HepG2 (cell line): ENCODE data around the gene SLC45A3. TPM values are rescaled to one million over a fixed set of nuclear protein-coding genes. Genes with fewer than 3 reads are reported as not detected.

Experiments used
- ATAC-seq: fragments of 200-7000 bp; cut with Tn5 transposase; 3 replicates; pipeline ENCODE4 v1.9.1; 2020; ENCODE audit warnings: mild to moderate bottlenecking, moderate library complexity
- BruUV-seq: library from RNA; stranded (reverse); fragments of 400-500 nt; replicated peaks from 2 replicates; lab custom pipeline; 2021; lab: Mats Ljungman, UMichigan
- CTCF ChIA-PET: fragments of 300-600 bp; formaldehyde crosslinking; extraction: SDS; loops from one replicate; lab custom pipeline; 2021; ENCODE audit warnings: low total read pairs, inconsistent platforms, low intra/inter-chr PET ratio; lab: Yijun Ruan, JAX
- POLR2A ChIA-PET: fragments of 350-600 bp; sonication (Branson Sonifier 250); formaldehyde crosslinking; loops from one replicate; lab custom pipeline; 2020; ENCODE audit warnings: antibody characterized with exemption, inconsistent platforms; lab: Yijun Ruan, JAX
- DNase-seq: peaks from one replicate; pipeline ENCODE4 v3.0.0-alpha.2; 2015; ENCODE audit warnings: low spot score
- FAIRE-seq: peaks from 3 replicates; lab custom pipeline; 2011; peaks lifted over from hg19 to GRCh38; lab: Jason Lieb, UNC
- H2AFZ ChIP-seq: one replicate; pipeline ENCODE4 v1.6.1; 2011; ENCODE audit warnings: low read length, inconsistent platforms
- H3K27ac ChIP-seq: fragments of 300-600 bp; 3 replicates; pipeline ENCODE4 v1.8.0; 2011; ENCODE audit warnings: mixed run types, mild to moderate bottlenecking, mixed read lengths, low read length, inconsistent platforms; ENCODE audit not compliant: insufficient read depth; ENCODE audit errors: extremely low read length
- H3K27me3 ChIP-seq, 2 experiments: fragments of 200-600 bp in 1 of 2; 2 replicates in 1 of 2; 3 replicates in 1 of 2; pipeline versions ENCODE4 v1.6.0 to v1.8.0; 2011; ENCODE audit warnings: low read length in 2 of 2, mild to moderate bottlenecking in 2 of 2, moderate library complexity in 2 of 2, inconsistent platforms in 1 of 2; ENCODE audit not compliant: insufficient read depth in 2 of 2, control insufficient read depth in 1 of 2
- H3K36me3 ChIP-seq, 2 experiments: fragments of 200-600 bp in 1 of 2; replicated peaks in 1 of 2; 2 replicates in 1 of 2; 3 replicates in 1 of 2; pipeline versions ENCODE4 v1.5.1 to v1.8.0; 2011; ENCODE audit warnings: low read length in 2 of 2, inconsistent platforms in 1 of 2; ENCODE audit not compliant: insufficient read depth in 2 of 2, control insufficient read depth in 1 of 2
- H3K4me1 ChIP-seq: 2 replicates; pipeline ENCODE4 v1.5.1; 2012; ENCODE audit warnings: low read length, inconsistent platforms; ENCODE audit not compliant: insufficient read depth
- H3K4me2 ChIP-seq: 2 replicates; pipeline ENCODE4 v1.6.0; 2011; ENCODE audit warnings: low read depth, low read length, inconsistent platforms
- H3K4me3 ChIP-seq, 3 experiments: fragments of 200-600 bp in 1 of 3; sonication (generic), shearing (Covaris generic) in 1 of 3; replicated peaks in 1 of 3; 2 replicates each; pipeline ENCODE4 v1.5.1; 2011 to 2016; ENCODE audit warnings: low read length in 3 of 3, inconsistent platforms in 2 of 3, low read depth in 2 of 3, mild to moderate bottlenecking in 2 of 3, control low read depth in 1 of 3, mixed read lengths in 1 of 3; ENCODE audit not compliant: insufficient read depth in 1 of 3
- H3K79me2 ChIP-seq: one replicate; pipeline ENCODE4 v1.6.1; 2011; ENCODE audit warnings: low read length, inconsistent platforms; ENCODE audit not compliant: insufficient read depth
- H3K9ac ChIP-seq: 2 replicates; pipeline ENCODE4 v1.6.0; 2011; ENCODE audit warnings: mild to moderate bottlenecking, low read depth, low read length, inconsistent platforms; ENCODE audit not compliant: insufficient read depth
- H3K9me3 ChIP-seq: 2 replicates; pipeline ENCODE4 v1.5.1; 2012; ENCODE audit warnings: mild to moderate bottlenecking, low read length
- H4K20me1 ChIP-seq: 2 replicates; pipeline ENCODE4 v1.6.0; 2011; ENCODE audit warnings: inconsistent platforms, mild to moderate bottlenecking, low read length, moderate library complexity; ENCODE audit not compliant: insufficient read depth
- FLYWCH1 ChIP-seq: sonication (generic); formaldehyde crosslinking; IDR thresholded peaks from 2 replicates; pipeline ENCODE4 v1.8.1; 2023; ENCODE audit warnings: mild to moderate bottlenecking, missing genetic modification reagents
- FOSL1 ChIP-seq: sonication (generic); formaldehyde crosslinking; IDR thresholded peaks from 2 replicates; pipeline ENCODE4 v1.9.0; 2021; ENCODE audit warnings: missing genetic modification reagents, borderline replicate concordance
- MTF1 ChIP-seq: sonication (generic); formaldehyde crosslinking; IDR thresholded peaks from 2 replicates; pipeline ENCODE4 v1.5.0; 2020; ENCODE audit warnings: missing genetic modification reagents
- ZNF205 ChIP-seq: IDR thresholded peaks from 2 replicates; pipeline ENCODE4 v1.6.1; 2018; ENCODE audit warnings: missing biosample characterization, missing genetic modification reagents
- ZNF350 ChIP-seq: sonication (generic); formaldehyde crosslinking; IDR thresholded peaks from 2 replicates; pipeline ENCODE4 v1.4.0; 2020; ENCODE audit warnings: mild to moderate bottlenecking, low read depth, missing genetic modification reagents, borderline replicate concordance
- ZNF605 ChIP-seq: sonication (generic); formaldehyde crosslinking; IDR thresholded peaks from 2 replicates; pipeline ENCODE4 v1.8.0; 2022; ENCODE audit warnings: mild to moderate bottlenecking, missing genetic modification reagents
- ZNF720 ChIP-seq: sonication (generic); formaldehyde crosslinking; IDR thresholded peaks from 2 replicates; pipeline ENCODE4 v1.4.0; 2020; ENCODE audit warnings: missing genetic modification reagents
- ZSCAN21 ChIP-seq: sonication (generic); formaldehyde crosslinking; IDR thresholded peaks from 2 replicates; pipeline ENCODE4 v1.8.0; 2022; ENCODE audit warnings: mild to moderate bottlenecking, missing genetic modification reagents, moderate library complexity, borderline replicate concordance
- WGBS: methylation state at CpG from one replicate; pipeline ENCODE4 v1.1.6; 2017; ENCODE audit warnings: low lambda C conversion rate; 5-methylcytosine and 5-hydroxymethylcytosine counted together
- in situ Hi-C: cut with HindIII; loops from 2 replicates; pipeline ENCODE4 v1.10.0; 2017; ENCODE audit warnings: low pct_unique_long_range_greater_than_20kb; ENCODE audit not compliant: extremely low pct_ligation_motif_present
- intact Hi-C: fragments of 100-400 bp; cut with micrococcal nuclease; formaldehyde crosslinking; loops from one replicate; pipeline ENCODE4 v1.10.0; 2022; ENCODE audit not compliant: unreplicated experiment
- polyA plus RNA-seq, 8 experiments: library from polyadenylated mRNA; depleted of rRNA in 3 of 8; stranded (reverse) in 7 of 8; unstranded in 1 of 8; fragments of >200 nt; fragmentation: Illumina TruSeq in 4 of 8; extraction: Trizol in 4 of 8; gene quantifications; 2 replicates each; pipeline versions ENCODE4 v1.2.1 to v1.2.3, GENCODE V29; 2011 to 2016; ENCODE audit warnings: low read depth in 4 of 8, missing spikeins in 1 of 8, mixed read lengths in 1 of 8; ENCODE audit not compliant: insufficient read depth in 1 of 8
- total RNA-seq, 5 experiments: library from RNA; depleted of rRNA; stranded (reverse); fragments of >200 nt; fragmentation: Illumina TruSeq; extraction: Trizol; gene quantifications; 2 replicates each; pipeline ENCODE4 v1.2.3, GENCODE V29; 2016; ENCODE audit warnings: low read depth in 1 of 5
- TF ChIP-seq, protein P1 (sequence below): sonication (generic); formaldehyde crosslinking; IDR thresholded peaks from 2 replicates; pipeline ENCODE4 v1.8.0; 2022; ENCODE audit warnings: low read depth, missing genetic modification reagents
- TF ChIP-seq, protein P2 (sequence below): sonication (generic); formaldehyde crosslinking; IDR thresholded peaks from 2 replicates; pipeline ENCODE4 v1.5.1; 2020; ENCODE audit warnings: missing genetic modification reagents, mild to moderate bottlenecking, borderline replicate concordance
- TF ChIP-seq, protein P3 (sequence below): sonication (generic); formaldehyde crosslinking; IDR thresholded peaks from 2 replicates; pipeline ENCODE4 v1.4.0; 2020; ENCODE audit warnings: mild to moderate bottlenecking, low read depth, missing genetic modification reagents
- TF ChIP-seq, protein P4 (sequence below): sonication (generic); formaldehyde crosslinking; IDR thresholded peaks from 2 replicates; pipeline ENCODE4 v1.4.0; 2020; ENCODE audit warnings: mild to moderate bottlenecking, missing genetic modification reagents

Gene SLC45A3
- total and polyA plus RNA-seq, 2 of the 13 experiments (the other 11 are each of a cell fraction or from before 2014, with no cell fraction given), result 3.4 to 4.1 TPM

DNA sequence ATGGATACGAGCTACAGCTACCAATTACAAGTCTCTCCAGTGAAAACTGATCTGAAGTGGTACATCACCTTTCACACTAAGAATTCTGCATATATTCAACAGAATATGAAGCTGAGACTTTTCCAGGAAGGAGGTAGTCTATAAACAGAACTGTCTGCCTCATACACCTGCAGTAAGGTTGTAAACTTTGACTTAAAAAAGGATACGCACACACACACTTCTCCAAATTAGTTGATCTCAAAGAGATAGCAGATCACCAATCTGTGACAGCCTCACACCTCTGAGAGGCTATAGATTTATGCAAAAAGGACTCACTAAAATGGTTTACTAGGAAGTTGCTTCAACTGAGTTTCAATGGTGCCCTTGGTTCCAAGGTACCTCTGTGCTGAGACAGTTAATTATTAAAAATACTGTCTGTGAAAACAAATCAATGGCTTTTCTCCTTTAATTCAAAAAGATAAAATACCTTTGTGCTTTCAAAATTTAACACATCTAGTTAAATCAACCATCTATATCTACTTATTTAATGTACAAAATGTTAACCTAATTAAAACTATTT is 66.4 kb downstream of the SLC45A3 start:
- DNase-seq (no peak), ATAC-seq (no peak), FAIRE-seq (no peak)
- Histone ChIP-seq H3K9me3 (no peaks in the 10 kb centered on the region), H3K4me3 (no peak overlapping the region), H3K27ac (no peak overlapping the region), H4K20me1 (no peaks in the 10 kb centered on the region), H3K9ac (no peak overlapping the region), H3K4me1 (peaks cover 41% of the 10 kb centered on the region), H3K4me2 (no peak overlapping the region), H3K36me3 (peaks cover 10 to 50% of the 10 kb centered on the region in 2 experiments), H3K79me2 (peaks cover 9% of the 10 kb centered on the region), H3K27me3 (no peaks in the 10 kb centered on the region), H2AFZ (no peak overlapping the region)
- intact Hi-C loops, result no loop called here
- in situ Hi-C loops, result no loop called here
- no TSS peak for BruUV-seq
- POLR2A ChIA-PET, result no interaction called here
- 90% methylated on average over 2 of the region's 2 CpGs for WGBS
- CTCF ChIA-PET, result no interaction called here
- TF ChIP-seq ZSCAN21 (CRISPR knock-in tag), result no peak

DNA sequence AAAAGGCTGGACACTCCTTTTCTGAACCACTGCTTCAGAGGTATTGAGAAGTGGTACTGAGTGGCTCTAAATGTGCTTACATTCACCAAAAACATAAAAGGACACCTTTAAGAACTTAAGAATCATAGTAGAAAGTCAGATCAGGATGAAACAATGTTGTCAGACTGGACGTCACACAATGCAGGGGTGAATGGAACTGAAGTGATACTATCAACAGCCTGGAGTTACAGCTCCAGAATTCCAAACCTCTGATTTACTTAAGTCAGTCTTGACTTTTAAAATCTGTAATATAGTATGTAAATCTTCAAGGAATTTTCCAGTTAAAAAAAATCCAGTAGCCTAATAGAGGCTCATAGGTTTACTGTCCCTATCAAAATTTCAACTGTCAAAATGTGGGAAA is 67.8 kb downstream of the SLC45A3 start:
- intact Hi-C loops, result no loop called here
- DNase-seq (no peak), ATAC-seq (no peak), FAIRE-seq (no peak)
- Histone ChIP-seq H3K79me2 (peaks cover 9% of the 10 kb centered on the region), H3K4me1 (peaks cover 39% of the 10 kb centered on the region), H3K27ac (no peak overlapping the region), H3K27me3 (no peaks in the 10 kb centered on the region), H3K9ac (no peak overlapping the region), H4K20me1 (no peaks in the 10 kb centered on the region), H2AFZ (no peak overlapping the region), H3K36me3 (peaks cover 6 to 52% of the 10 kb centered on the region in 2 experiments), H3K9me3 (no peaks in the 10 kb centered on the region), H3K4me3 (no peak overlapping the region), H3K4me2 (no peak overlapping the region)
- ChIA-PET POLR2A (interaction anchor here (1.3 kb wide), 1 partner anchor 12 kb away, joined by 3 read pairs; no protein-coding TSS in a partner anchor), CTCF (no interaction called here)
- BruUV-seq, result no TSS peak
- 100% methylated on average over 1 of the region's 1 CpG for WGBS
- in situ Hi-C loops, result no loop called here
- TF ChIP-seq, protein P1, sequence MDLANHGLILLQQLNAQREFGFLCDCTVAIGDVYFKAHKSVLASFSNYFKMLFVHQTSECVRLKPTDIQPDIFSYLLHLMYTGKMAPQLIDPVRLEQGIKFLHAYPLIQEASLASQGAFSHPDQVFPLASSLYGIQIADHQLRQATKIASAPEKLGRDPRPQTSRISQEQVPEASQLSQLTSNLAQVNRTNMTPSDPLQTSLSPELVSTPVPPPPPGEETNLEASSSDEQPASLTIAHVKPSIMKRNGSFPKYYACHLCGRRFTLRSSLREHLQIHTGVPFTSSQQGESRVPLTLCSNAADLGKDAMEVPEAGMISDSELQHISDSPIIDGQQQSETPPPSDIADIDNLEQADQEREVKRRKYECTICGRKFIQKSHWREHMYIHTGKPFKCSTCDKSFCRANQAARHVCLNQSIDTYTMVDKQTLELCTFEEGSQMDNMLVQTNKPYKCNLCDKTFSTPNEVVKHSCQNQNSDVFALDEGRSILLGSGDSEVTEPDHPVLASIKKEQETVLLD, result no peak
- no peak for TF ChIP-seq ZNF205 (CRISPR knock-in tag)
- TF ChIP-seq ZNF720 (CRISPR knock-in tag), result no peak
- TF ChIP-seq, protein P2, sequence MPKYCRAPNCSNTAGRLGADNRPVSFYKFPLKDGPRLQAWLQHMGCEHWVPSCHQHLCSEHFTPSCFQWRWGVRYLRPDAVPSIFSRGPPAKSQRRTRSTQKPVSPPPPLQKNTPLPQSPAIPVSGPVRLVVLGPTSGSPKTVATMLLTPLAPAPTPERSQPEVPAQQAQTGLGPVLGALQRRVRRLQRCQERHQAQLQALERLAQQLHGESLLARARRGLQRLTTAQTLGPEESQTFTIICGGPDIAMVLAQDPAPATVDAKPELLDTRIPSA, result no peak
- TF ChIP-seq, protein P3, sequence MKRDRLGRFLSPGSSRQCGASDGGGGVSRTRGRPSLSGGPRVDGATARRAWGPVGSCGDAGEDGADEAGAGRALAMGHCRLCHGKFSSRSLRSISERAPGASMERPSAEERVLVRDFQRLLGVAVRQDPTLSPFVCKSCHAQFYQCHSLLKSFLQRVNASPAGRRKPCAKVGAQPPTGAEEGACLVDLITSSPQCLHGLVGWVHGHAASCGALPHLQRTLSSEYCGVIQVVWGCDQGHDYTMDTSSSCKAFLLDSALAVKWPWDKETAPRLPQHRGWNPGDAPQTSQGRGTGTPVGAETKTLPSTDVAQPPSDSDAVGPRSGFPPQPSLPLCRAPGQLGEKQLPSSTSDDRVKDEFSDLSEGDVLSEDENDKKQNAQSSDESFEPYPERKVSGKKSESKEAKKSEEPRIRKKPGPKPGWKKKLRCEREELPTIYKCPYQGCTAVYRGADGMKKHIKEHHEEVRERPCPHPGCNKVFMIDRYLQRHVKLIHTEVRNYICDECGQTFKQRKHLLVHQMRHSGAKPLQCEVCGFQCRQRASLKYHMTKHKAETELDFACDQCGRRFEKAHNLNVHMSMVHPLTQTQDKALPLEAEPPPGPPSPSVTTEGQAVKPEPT (CRISPR knock-in tag), result no peak
- no peak for TF ChIP-seq FLYWCH1
- TF ChIP-seq MTF1 (CRISPR knock-in tag), result no peak
- TF ChIP-seq, protein P4, sequence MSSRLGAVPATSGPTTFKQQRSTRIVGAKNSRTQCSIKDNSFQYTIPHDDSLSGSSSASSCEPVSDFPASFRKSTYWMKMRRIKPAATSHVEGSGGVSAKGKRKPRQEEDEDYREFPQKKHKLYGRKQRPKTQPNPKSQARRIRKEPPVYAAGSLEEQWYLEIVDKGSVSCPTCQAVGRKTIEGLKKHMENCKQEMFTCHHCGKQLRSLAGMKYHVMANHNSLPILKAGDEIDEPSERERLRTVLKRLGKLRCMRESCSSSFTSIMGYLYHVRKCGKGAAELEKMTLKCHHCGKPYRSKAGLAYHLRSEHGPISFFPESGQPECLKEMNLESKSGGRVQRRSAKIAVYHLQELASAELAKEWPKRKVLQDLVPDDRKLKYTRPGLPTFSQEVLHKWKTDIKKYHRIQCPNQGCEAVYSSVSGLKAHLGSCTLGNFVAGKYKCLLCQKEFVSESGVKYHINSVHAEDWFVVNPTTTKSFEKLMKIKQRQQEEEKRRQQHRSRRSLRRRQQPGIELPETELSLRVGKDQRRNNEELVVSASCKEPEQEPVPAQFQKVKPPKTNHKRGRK (CRISPR knock-in tag), result no peak
- no peak for TF ChIP-seq FOSL1 (CRISPR knock-in tag)
- TF ChIP-seq ZNF350 (CRISPR knock-in tag), result no peak
- no peak for TF ChIP-seq ZNF605 (CRISPR knock-in tag)
